Gastrocnemius medialis (tissue), 4 donors: Measurements from ENCODE around the gene CCL7.

ENCODE experiments used
- POLR2A ChIP-seq, 2 donors: fragments of 450-650 bp; IDR thresholded peaks; one replicate each; pipeline ENCODE4 v1.6.1; 2017; ENCODE audit warnings: antibody characterized with exemption in 2 of 2, mild to moderate bottlenecking in 2 of 2, moderate library complexity in 2 of 2
- TF ChIP-seq, protein P1 (sequence below), 5 experiments: fragments of 450-650 bp in 3 of 5; fragments of 200-600 bp in 2 of 5; sonication (generic) in 2 of 5; IDR thresholded peaks in 4 of 5; conservative IDR thresholded peaks in 1 of 5; 1 replicate in 4 of 5; 2 replicates in 1 of 5; pipeline ENCODE4 v1.5.1; 2016 to 2019; ENCODE audit warnings: antibody characterized with exemption in 5 of 5, mild to moderate bottlenecking in 3 of 5, moderate library complexity in 3 of 5

DNA sequence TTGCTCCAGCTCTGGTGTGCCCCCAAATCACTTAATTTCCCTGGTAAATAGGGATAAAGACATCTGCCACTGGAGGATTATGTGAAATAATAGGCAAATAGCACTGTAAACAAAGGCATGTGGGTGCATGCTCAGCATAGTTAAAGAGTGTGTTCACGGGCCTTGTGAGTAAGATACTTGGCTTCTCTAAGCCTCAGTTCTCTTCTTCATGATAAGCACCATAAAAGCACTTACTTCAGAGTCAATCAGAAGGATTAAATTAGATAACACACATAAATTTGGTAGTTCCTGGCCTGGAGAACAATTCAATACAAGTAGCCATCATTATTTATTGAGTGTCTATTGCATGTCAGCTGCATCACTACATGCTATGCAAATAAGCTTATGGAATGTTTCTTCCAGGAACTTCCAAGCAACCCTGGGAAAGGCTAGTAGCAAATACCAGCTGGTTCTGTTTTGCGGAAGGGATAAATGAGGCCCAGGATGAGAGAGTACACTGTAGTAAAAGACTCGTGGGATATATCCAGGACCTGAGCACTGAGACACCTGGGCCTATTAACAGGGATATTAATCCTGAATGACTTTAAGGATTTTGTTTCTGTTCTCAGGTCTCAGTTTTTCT, 30.0 kb downstream of the CCL7 start:
- TF ChIP-seq, protein P1, sequence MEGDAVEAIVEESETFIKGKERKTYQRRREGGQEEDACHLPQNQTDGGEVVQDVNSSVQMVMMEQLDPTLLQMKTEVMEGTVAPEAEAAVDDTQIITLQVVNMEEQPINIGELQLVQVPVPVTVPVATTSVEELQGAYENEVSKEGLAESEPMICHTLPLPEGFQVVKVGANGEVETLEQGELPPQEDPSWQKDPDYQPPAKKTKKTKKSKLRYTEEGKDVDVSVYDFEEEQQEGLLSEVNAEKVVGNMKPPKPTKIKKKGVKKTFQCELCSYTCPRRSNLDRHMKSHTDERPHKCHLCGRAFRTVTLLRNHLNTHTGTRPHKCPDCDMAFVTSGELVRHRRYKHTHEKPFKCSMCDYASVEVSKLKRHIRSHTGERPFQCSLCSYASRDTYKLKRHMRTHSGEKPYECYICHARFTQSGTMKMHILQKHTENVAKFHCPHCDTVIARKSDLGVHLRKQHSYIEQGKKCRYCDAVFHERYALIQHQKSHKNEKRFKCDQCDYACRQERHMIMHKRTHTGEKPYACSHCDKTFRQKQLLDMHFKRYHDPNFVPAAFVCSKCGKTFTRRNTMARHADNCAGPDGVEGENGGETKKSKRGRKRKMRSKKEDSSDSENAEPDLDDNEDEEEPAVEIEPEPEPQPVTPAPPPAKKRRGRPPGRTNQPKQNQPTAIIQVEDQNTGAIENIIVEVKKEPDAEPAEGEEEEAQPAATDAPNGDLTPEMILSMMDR (IDR thresholded peaks at IDR 0.05 in 4 of 5, conservative IDR thresholded peaks at IDR 0.05 in 1 of 5): no peak
- TF ChIP-seq POLR2A (IDR thresholded peaks at IDR 0.05): no peak
